ENCODE results near the gene SDR9C7.
"Not testable (repeated sequence)": the region's sequence is repeated elsewhere in the genome, so short reads cannot be mapped to it uniquely, and the experiment has no call there.

SDR9C7 gene

GRCh38 chr12:56914724-56915123 is 19.5 kb downstream of the SDR9C7 start:
- ChIA-PET POLR2A (no interaction called here), CTCF (no interaction called here)
- DNase-seq (ENCODE audit: extremely low spot score) = no peak
- TF ChIP-seq CTCF (IDR thresholded peaks at IDR 0.05; ENCODE audit: control extremely low read depth, extremely low read depth, low read depth, missing control alignments) = no peak

GRCh38 chr12:56914256-56914655 is 20.0 kb downstream of the SDR9C7 start:
- ChIA-PET CTCF (no interaction called here), POLR2A (no interaction called here)
- TF ChIP-seq CTCF (IDR thresholded peaks at IDR 0.05; ENCODE audit: control extremely low read depth, extremely low read depth, low read depth, missing control alignments) = no peak
- DNase-seq (ENCODE audit: extremely low spot score) = no peak

- POLR2A ChIA-PET; DNase-seq (ENCODE audit: extremely low spot score); CTCF ChIA-PET: not testable (repeated sequence)
Measured at GRCh38 chr12:56909403-56909802, 24.8 kb downstream of the SDR9C7 start.

GRCh38 chr12:56908136-56908535 is 26.1 kb downstream of the SDR9C7 start:
- no peak for TF ChIP-seq CTCF (IDR thresholded peaks at IDR 0.05; ENCODE audit: control extremely low read depth, extremely low read depth, low read depth, missing control alignments)
- DNase-seq (ENCODE audit: extremely low spot score) = no peak
- ChIA-PET CTCF (no interaction called here), POLR2A (no interaction called here)

GRCh38 chr12:56905852-56906251 is 28.4 kb downstream of the SDR9C7 start:
- no peak for DNase-seq (ENCODE audit: extremely low spot score)
- TF ChIP-seq CTCF (IDR thresholded peaks at IDR 0.05; ENCODE audit: control extremely low read depth, extremely low read depth, low read depth, missing control alignments) = no peak
- ChIA-PET CTCF (no interaction called here), POLR2A (no interaction called here)

GRCh38 chr12:56903374-56903773 is 30.8 kb downstream of the SDR9C7 start:
- ChIA-PET POLR2A (no interaction called here), CTCF (no interaction called here)
- no peak for TF ChIP-seq CTCF (IDR thresholded peaks at IDR 0.05; ENCODE audit: control extremely low read depth, extremely low read depth, low read depth, missing control alignments)
- no peak for DNase-seq (ENCODE audit: extremely low spot score)

GRCh38 chr12:56901313-56901712 is 32.9 kb downstream of the SDR9C7 start:
- DNase-seq (ENCODE audit: extremely low spot score); POLR2A ChIA-PET: not testable (repeated sequence)
- CTCF ChIA-PET = interaction anchor here (1.0 kb wide), 1 partner anchor 12 kb away, joined by 3 read pairs; no protein-coding TSS in a partner anchor

- ChIA-PET CTCF (no interaction called here), POLR2A (no interaction called here)
- no peak for TF ChIP-seq CTCF (IDR thresholded peaks at IDR 0.05; ENCODE audit: control extremely low read depth, extremely low read depth, low read depth, missing control alignments)
- no peak for DNase-seq (ENCODE audit: extremely low spot score)
Measured at GRCh38 chr12:56900583-56900982, 33.6 kb downstream of the SDR9C7 start.
